WTC11 (cell line): Measurements from ENCODE around the gene MVK. TPM values are rescaled to one million over a fixed set of nuclear protein-coding genes. Genes with fewer than 3 reads are reported as not detected.

Experiments
- ATAC-seq: fragments of 200-7000 bp; cut with Tn5 transposase; 2 replicates; pipeline ENCODE4 v1.10.0; 2021; ENCODE audit warnings: mild to moderate bottlenecking, moderate library complexity
- CTCF ChIA-PET: fragments of 300-600 bp; sonication (Branson Sonifier 250); formaldehyde crosslinking; loops from one replicate; lab custom pipeline; 2021; ENCODE audit warnings: antibody characterized with exemption; lab: Charles Lee
- POLR2A ChIA-PET: fragments of 350-600 bp; sonication (Branson Sonifier 250); formaldehyde crosslinking; loops from one replicate; lab custom pipeline; 2021; ENCODE audit warnings: antibody characterized with exemption; lab: Charles Lee
- DNase-seq: peaks from one replicate; pipeline ENCODE4 v3.0.0; 2021; ENCODE audit warnings: low spot score
- H3K27ac Mint-ChIP-seq: 2 replicates; pipeline ENCODE4 v1.8.0; 2021; ENCODE audit warnings: mixed read lengths
- H3K27me3 Mint-ChIP-seq: 2 replicates; pipeline ENCODE4 v1.8.0; 2021; ENCODE audit warnings: low read depth, mild to moderate bottlenecking, moderate library complexity, mixed read lengths
- H3K36me3 Mint-ChIP-seq: 2 replicates; pipeline ENCODE4 v1.8.0; 2021; ENCODE audit warnings: mixed read lengths
- H3K4me1 Mint-ChIP-seq: 2 replicates; pipeline ENCODE4 v1.8.0; 2022; ENCODE audit warnings: mixed read lengths
- H3K4me3 Mint-ChIP-seq: 2 replicates; pipeline ENCODE4 v1.8.0; 2021; ENCODE audit warnings: mild to moderate bottlenecking, moderate library complexity, mixed read lengths
- H3K9me3 Mint-ChIP-seq: 2 replicates; pipeline ENCODE4 v1.8.0; 2021; ENCODE audit warnings: mixed read lengths
- CBFB ChIP-seq: sonication (generic); formaldehyde crosslinking; IDR thresholded peaks from 2 replicates; pipeline ENCODE4 v1.8.1; 2022; ENCODE audit warnings: mild to moderate bottlenecking, low read depth, missing genetic modification reagents
- CREM ChIP-seq: sonication (generic); formaldehyde crosslinking; IDR thresholded peaks from 2 replicates; pipeline ENCODE4 v1.8.1; 2022; ENCODE audit warnings: mild to moderate bottlenecking, missing genetic modification reagents, moderate library complexity
- FOXJ3 ChIP-seq: sonication (generic); formaldehyde crosslinking; IDR thresholded peaks from 2 replicates; pipeline ENCODE4 v1.9.0; 2021; ENCODE audit warnings: missing genetic modification reagents, mild to moderate bottlenecking, borderline replicate concordance
- GTF2I ChIP-seq: fragments of 250-450 bp; sonication (Bioruptor Pico); conservative IDR thresholded peaks from 2 replicates; pipeline ENCODE4 v1.4.0; 2021; ENCODE audit warnings: mild to moderate bottlenecking
- JUN ChIP-seq: sonication (generic); formaldehyde crosslinking; IDR thresholded peaks from 2 replicates; pipeline ENCODE4 v1.8.0; 2023; ENCODE audit warnings: mild to moderate bottlenecking, missing genetic modification reagents
- NFE2L1 ChIP-seq: sonication (generic); formaldehyde crosslinking; IDR thresholded peaks from 2 replicates; pipeline ENCODE4 v1.8.1; 2023; ENCODE audit warnings: missing genetic modification reagents
- NR2C2 ChIP-seq: sonication (generic); formaldehyde crosslinking; IDR thresholded peaks from 2 replicates; pipeline ENCODE4 v1.8.0; 2022; ENCODE audit warnings: mild to moderate bottlenecking, missing genetic modification reagents
- NR3C1 ChIP-seq: sonication (generic); formaldehyde crosslinking; conservative IDR thresholded peaks from 2 replicates; pipeline ENCODE4 v1.8.1; 2023; ENCODE audit warnings: low read depth, mild to moderate bottlenecking, missing genetic modification reagents
- SMAD3 ChIP-seq: sonication (generic); formaldehyde crosslinking; IDR thresholded peaks from 2 replicates; pipeline ENCODE4 v1.8.0; 2022; ENCODE audit warnings: missing genetic modification reagents, mild to moderate bottlenecking, borderline replicate concordance
- TP53 ChIP-seq: sonication (generic); formaldehyde crosslinking; IDR thresholded peaks from 2 replicates; pipeline ENCODE4 v1.8.1; 2023; ENCODE audit warnings: mild to moderate bottlenecking, missing genetic modification reagents
- ZNF121 ChIP-seq: sonication (generic); formaldehyde crosslinking; IDR thresholded peaks from 2 replicates; pipeline ENCODE4 v1.8.0; 2023; ENCODE audit warnings: missing genetic modification reagents
- ZNF138 ChIP-seq: sonication (generic); formaldehyde crosslinking; conservative IDR thresholded peaks from 2 replicates; pipeline ENCODE4 v1.8.1; 2022; ENCODE audit warnings: mild to moderate bottlenecking, moderate library complexity, missing genetic modification reagents
- ZNF219 ChIP-seq: sonication (generic); formaldehyde crosslinking; IDR thresholded peaks from 2 replicates; pipeline ENCODE4 v1.8.0; 2023; ENCODE audit warnings: missing genetic modification reagents, mild to moderate bottlenecking, borderline replicate concordance
- ZNF263 ChIP-seq: sonication (generic); formaldehyde crosslinking; IDR thresholded peaks from 2 replicates; pipeline ENCODE4 v1.8.1; 2022; ENCODE audit warnings: low read depth, mild to moderate bottlenecking, moderate library complexity, missing genetic modification reagents
- ZNF317 ChIP-seq: sonication (generic); formaldehyde crosslinking; IDR thresholded peaks from 2 replicates; pipeline ENCODE4 v1.8.1; 2023; ENCODE audit warnings: low read depth, mild to moderate bottlenecking, moderate library complexity, missing genetic modification reagents, borderline replicate concordance
- total RNA-seq: library from RNA; stranded (reverse); gene quantifications from 3 replicates; pipeline ENCODE4 v1.2.3, GENCODE V29; 2021
- TF ChIP-seq, protein P1 (sequence below): sonication (generic); formaldehyde crosslinking; IDR thresholded peaks from 2 replicates; pipeline ENCODE4 v1.8.1; 2023; ENCODE audit warnings: mild to moderate bottlenecking, moderate library complexity, missing genetic modification reagents
- TF ChIP-seq, protein P2 (sequence below): sonication (generic); formaldehyde crosslinking; IDR thresholded peaks from 2 replicates; pipeline ENCODE4 v1.8.0; 2022; ENCODE audit warnings: mild to moderate bottlenecking, missing genetic modification reagents
- TF ChIP-seq, protein P3 (sequence below): sonication (generic); formaldehyde crosslinking; IDR thresholded peaks from 2 replicates; pipeline ENCODE4 v1.8.1; 2023; ENCODE audit warnings: mild to moderate bottlenecking, missing genetic modification reagents
- TF ChIP-seq, protein P4 (sequence below): sonication (generic); formaldehyde crosslinking; conservative IDR thresholded peaks from 2 replicates; pipeline ENCODE4 v1.8.1; 2023; ENCODE audit warnings: mild to moderate bottlenecking, low read depth, missing genetic modification reagents, moderate library complexity
- TF ChIP-seq, protein P5 (sequence below): sonication (generic); formaldehyde crosslinking; IDR thresholded peaks from 2 replicates; pipeline ENCODE4 v1.8.0; 2023; ENCODE audit warnings: mild to moderate bottlenecking, missing genetic modification reagents

MVK gene
- total RNA-seq, 1 experiment from 2014 or later, result 13.2 TPM

DNA sequence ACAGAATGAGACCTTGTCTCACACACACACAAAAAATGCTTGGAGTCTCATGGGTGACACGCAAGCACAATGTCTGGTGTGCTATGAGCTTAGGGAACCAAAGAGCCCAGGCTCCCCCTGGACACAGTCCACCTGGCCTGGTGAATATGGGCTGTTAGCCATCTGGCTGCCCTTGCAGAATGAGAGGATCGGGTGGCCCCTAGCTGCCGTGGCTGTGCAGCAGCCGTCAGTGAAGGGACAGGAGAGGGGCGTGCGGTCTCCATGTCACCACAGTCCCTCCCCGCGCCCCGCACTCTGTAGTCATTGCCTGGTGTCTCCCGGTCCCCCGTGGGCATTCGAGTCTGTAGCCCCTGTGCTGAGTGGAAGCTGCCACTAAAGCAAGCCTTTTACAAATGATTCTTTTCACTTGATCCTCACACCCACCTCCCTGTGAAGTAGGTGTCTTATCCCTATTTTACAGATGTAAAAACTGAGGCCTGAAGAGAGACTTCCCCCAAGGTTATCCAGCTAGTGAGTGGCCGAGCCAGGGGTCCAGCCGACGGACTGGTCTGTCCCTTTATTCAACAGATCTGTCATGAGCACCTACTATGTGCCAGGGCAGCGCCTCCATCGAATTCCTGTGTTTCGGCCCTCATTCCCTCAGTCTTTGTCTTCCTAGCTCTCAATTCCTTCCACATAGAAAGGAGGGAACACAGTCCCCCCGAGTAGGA is 18.8 kb downstream of the MVK start (continued):
- TF ChIP-seq, protein P1, sequence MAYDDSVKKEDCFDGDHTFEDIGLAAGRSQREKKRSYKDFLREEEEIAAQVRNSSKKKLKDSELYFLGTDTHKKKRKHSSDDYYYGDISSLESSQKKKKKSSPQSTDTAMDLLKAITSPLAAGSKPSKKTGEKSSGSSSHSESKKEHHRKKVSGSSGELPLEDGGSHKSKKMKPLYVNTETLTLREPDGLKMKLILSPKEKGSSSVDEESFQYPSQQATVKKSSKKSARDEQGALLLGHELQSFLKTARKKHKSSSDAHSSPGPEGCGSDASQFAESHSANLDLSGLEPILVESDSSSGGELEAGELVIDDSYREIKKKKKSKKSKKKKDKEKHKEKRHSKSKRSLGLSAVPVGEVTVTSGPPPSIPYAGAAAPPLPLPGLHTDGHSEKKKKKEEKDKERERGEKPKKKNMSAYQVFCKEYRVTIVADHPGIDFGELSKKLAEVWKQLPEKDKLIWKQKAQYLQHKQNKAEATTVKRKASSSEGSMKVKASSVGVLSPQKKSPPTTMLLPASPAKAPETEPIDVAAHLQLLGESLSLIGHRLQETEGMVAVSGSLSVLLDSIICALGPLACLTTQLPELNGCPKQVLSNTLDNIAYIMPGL (CRISPR knock-in tag), result no peak
- TF ChIP-seq JUN (CRISPR knock-in tag) (no peak), FOXJ3 (no peak), ZNF138 (no peak), ZNF121 (CRISPR knock-in tag) (no peak)

DNA sequence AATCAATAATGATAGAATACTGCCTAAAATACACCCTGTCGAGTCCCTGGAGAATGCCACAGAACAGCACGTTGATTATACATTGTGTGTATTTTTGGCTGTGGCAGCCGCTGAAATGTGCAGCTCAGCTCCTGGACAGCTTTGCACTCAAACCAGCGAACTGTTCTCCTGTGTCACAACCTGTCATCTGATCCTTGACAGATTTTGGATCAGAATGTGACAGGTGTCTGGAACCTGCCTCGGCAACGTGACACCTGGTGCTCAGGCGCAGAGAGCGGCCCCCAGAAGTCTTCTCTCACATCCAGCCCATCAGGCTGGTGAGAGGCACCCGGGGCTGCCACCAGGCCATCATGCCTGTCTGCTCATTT is 19.3 kb downstream of the MVK start:
- H3K4me1 Mint-ChIP-seq, result peaks cover 8% of the 10 kb centered on the region

More for the DNA sequence above, 19.3 kb downstream of the MVK start:
- H3K9me3 Mint-ChIP-seq, result no peaks in the 10 kb centered on the region
- ChIA-PET POLR2A (interaction anchor here (0.7 kb wide), 1 partner anchor 131 kb away, joined by 3 read pairs; no protein-coding TSS in a partner anchor), CTCF (interaction anchor here (0.7 to 1.3 kb wide), 5 partner anchors 125 to 182 kb away, joined by 3 to 5 read pairs (median 3); no protein-coding TSS in a partner anchor)
- no peaks in the 10 kb centered on the region for H3K36me3 Mint-ChIP-seq
- no peak overlapping the region for H3K4me3 Mint-ChIP-seq
- ATAC-seq, result no peak
- H3K27ac Mint-ChIP-seq, result no peak overlapping the region
- no peak for DNase-seq
- TF ChIP-seq, protein P2, sequence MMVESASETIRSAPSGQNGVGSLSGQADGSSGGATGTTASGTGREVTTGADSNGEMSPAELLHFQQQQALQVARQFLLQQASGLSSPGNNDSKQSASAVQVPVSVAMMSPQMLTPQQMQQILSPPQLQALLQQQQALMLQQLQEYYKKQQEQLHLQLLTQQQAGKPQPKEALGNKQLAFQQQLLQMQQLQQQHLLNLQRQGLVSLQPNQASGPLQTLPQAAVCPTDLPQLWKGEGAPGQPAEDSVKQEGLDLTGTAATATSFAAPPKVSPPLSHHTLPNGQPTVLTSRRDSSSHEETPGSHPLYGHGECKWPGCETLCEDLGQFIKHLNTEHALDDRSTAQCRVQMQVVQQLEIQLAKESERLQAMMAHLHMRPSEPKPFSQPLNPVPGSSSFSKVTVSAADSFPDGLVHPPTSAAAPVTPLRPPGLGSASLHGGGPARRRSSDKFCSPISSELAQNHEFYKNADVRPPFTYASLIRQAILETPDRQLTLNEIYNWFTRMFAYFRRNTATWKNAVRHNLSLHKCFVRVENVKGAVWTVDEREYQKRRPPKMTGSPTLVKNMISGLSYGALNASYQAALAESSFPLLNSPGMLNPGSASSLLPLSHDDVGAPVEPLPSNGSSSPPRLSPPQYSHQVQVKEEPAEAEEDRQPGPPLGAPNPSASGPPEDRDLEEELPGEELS (CRISPR knock-in tag), result no peak
- TF ChIP-seq FOXJ3 (no peak), NFE2L1 (CRISPR knock-in tag) (no peak), SMAD3 (CRISPR knock-in tag) (no peak), CREM (CRISPR knock-in tag) (no peak), ZNF263 (CRISPR knock-in tag) (no peak), ZNF317 (CRISPR knock-in tag) (no peak), ZNF219 (CRISPR knock-in tag) (no peak), NR2C2 (CRISPR knock-in tag) (no peak), GTF2I (CRISPR knock-in tag) (no peak), NR3C1 (CRISPR knock-in tag) (no peak), CBFB (CRISPR knock-in tag) (no peak), TP53 (CRISPR knock-in tag) (no peak)
- TF ChIP-seq, protein P3, sequence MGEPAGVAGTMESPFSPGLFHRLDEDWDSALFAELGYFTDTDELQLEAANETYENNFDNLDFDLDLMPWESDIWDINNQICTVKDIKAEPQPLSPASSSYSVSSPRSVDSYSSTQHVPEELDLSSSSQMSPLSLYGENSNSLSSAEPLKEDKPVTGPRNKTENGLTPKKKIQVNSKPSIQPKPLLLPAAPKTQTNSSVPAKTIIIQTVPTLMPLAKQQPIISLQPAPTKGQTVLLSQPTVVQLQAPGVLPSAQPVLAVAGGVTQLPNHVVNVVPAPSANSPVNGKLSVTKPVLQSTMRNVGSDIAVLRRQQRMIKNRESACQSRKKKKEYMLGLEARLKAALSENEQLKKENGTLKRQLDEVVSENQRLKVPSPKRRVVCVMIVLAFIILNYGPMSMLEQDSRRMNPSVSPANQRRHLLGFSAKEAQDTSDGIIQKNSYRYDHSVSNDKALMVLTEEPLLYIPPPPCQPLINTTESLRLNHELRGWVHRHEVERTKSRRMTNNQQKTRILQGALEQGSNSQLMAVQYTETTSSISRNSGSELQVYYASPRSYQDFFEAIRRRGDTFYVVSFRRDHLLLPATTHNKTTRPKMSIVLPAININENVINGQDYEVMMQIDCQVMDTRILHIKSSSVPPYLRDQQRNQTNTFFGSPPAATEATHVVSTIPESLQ (CRISPR knock-in tag), result no peak
- TF ChIP-seq, protein P4, sequence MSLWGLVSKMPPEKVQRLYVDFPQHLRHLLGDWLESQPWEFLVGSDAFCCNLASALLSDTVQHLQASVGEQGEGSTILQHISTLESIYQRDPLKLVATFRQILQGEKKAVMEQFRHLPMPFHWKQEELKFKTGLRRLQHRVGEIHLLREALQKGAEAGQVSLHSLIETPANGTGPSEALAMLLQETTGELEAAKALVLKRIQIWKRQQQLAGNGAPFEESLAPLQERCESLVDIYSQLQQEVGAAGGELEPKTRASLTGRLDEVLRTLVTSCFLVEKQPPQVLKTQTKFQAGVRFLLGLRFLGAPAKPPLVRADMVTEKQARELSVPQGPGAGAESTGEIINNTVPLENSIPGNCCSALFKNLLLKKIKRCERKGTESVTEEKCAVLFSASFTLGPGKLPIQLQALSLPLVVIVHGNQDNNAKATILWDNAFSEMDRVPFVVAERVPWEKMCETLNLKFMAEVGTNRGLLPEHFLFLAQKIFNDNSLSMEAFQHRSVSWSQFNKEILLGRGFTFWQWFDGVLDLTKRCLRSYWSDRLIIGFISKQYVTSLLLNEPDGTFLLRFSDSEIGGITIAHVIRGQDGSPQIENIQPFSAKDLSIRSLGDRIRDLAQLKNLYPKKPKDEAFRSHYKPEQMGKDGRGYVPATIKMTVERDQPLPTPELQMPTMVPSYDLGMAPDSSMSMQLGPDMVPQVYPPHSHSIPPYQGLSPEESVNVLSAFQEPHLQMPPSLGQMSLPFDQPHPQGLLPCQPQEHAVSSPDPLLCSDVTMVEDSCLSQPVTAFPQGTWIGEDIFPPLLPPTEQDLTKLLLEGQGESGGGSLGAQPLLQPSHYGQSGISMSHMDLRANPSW (CRISPR knock-in tag), result no peak
- TF ChIP-seq, protein P5, sequence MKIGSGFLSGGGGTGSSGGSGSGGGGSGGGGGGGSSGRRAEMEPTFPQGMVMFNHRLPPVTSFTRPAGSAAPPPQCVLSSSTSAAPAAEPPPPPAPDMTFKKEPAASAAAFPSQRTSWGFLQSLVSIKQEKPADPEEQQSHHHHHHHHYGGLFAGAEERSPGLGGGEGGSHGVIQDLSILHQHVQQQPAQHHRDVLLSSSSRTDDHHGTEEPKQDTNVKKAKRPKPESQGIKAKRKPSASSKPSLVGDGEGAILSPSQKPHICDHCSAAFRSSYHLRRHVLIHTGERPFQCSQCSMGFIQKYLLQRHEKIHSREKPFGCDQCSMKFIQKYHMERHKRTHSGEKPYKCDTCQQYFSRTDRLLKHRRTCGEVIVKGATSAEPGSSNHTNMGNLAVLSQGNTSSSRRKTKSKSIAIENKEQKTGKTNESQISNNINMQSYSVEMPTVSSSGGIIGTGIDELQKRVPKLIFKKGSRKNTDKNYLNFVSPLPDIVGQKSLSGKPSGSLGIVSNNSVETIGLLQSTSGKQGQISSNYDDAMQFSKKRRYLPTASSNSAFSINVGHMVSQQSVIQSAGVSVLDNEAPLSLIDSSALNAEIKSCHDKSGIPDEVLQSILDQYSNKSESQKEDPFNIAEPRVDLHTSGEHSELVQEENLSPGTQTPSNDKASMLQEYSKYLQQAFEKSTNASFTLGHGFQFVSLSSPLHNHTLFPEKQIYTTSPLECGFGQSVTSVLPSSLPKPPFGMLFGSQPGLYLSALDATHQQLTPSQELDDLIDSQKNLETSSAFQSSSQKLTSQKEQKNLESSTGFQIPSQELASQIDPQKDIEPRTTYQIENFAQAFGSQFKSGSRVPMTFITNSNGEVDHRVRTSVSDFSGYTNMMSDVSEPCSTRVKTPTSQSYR (CRISPR knock-in tag), result no peak
- H3K27me3 Mint-ChIP-seq, result no peaks in the 10 kb centered on the region
